Right lobe of liver (tissue), 6 donors: Measurements from ENCODE around the gene HNRNPA2B1. TPM values are rescaled to one million over a fixed set of nuclear protein-coding genes. Genes with fewer than 3 reads are reported as not detected.

ENCODE experiments used
- ATAC-seq, 4 donors: fragments of 200-7000 bp; cut with Tn5 transposase; one replicate each; pipeline ENCODE4 v1.9.1; 2020; ENCODE audit warnings: mild to moderate bottlenecking in 4 of 4, moderate library complexity in 4 of 4
- DNase-seq, 3 donors: peaks; one replicate each; pipeline ENCODE4 v3.0.0-alpha.2; 2020
- H3K27ac ChIP-seq, 3 donors: fragments of 200-600 bp; one replicate each; pipeline ENCODE4 v1.8.0; 2022
- H3K27me3 ChIP-seq, 2 donors: fragments of 200-600 bp; one replicate each; pipeline ENCODE4 v1.8.0; 2022
- H3K36me3 ChIP-seq, 4 donors: fragments of 200-600 bp; sonication (generic) in 1 of 4; one replicate each; pipeline versions ENCODE4 v1.5.1 to v1.8.0; 2017 to 2022; ENCODE audit warnings: control low read depth in 1 of 4
- H3K4me1 ChIP-seq, 4 donors: fragments of 200-600 bp; sonication (generic) in 1 of 4; one replicate each; pipeline versions ENCODE4 v1.5.1 to v1.8.0; 2017 to 2022; ENCODE audit warnings: control low read depth in 1 of 4
- H3K4me3 ChIP-seq, 3 donors: fragments of 200-600 bp; one replicate each; pipeline ENCODE4 v1.8.0; 2022
- H3K9me3 ChIP-seq, 4 donors: fragments of 200-600 bp; sonication (generic) in 1 of 4; one replicate each; pipeline versions ENCODE4 v1.5.1 to v1.8.0; 2017 to 2022; ENCODE audit warnings: control low read depth in 1 of 4
- CTCF ChIP-seq, 4 donors: fragments of 200-600 bp in 3 of 4; fragments of 450-650 bp in 1 of 4; IDR thresholded peaks; one replicate each; pipeline versions ENCODE4 v1.5.1 to v1.8.0; 2016 to 2022; ENCODE audit warnings: antibody characterized with exemption in 4 of 4, mild to moderate bottlenecking in 2 of 4
- POLR2A ChIP-seq: fragments of 450-650 bp; IDR thresholded peaks from one replicate; pipeline ENCODE4 v1.6.1; 2017; ENCODE audit warnings: antibody characterized with exemption, mild to moderate bottlenecking
- WGBS: methylation state at CpG from one replicate; pipeline ENCODE4 v1.1.6; 2018; ENCODE audit warnings: low coverage, low lambda C conversion rate; ENCODE audit not compliant: insufficient coverage; ENCODE audit errors: missing lambda C conversion rate; 5-methylcytosine and 5-hydroxymethylcytosine counted together
- intact Hi-C, 2 donors: fragments of 100-400 bp; cut with DNase I; formaldehyde crosslinking; loops; one replicate each; pipeline versions ENCODE4 v1.11.2 to v1.14.1; 2022
- total RNA-seq, 6 experiments: library from RNA; depleted of rRNA in 2 of 6; stranded (reverse); fragments of >200 nt in 2 of 6; fragmentation: NEBNext Ultra II Directional in 3 of 6; extraction: Animal tissue kit (Norgen Biotek cat#: 25700) in 3 of 6; gene quantifications; one replicate each; pipeline versions ENCODE4 v1.1.0 to v1.2.4, GENCODE V29; 2016 to 2023
- donor health status: DM: no; HTN: yes; CAD: no.
- donor health status: DM: no; HTN: no; CAD: no.
- donor health status: DM: no; HTN: no; CAD: no.
- donor health status: DM: no; HTN: yes; CAD: no.
- donor health status: DM: no; HTN: yes; CAD: no.

HNRNPA2B1 gene
- total RNA-seq, 6 experiments from 2014 or later: 93.5 to 252 (median 165) TPM

GRCh38 chr7:26160896-26161295 is 39.6 kb downstream of the HNRNPA2B1 start:
- H3K9me3 ChIP-seq: no peaks in the 10 kb centered on the region
- no peaks in the 10 kb centered on the region for H3K36me3 ChIP-seq
- DNase-seq (no peak), ATAC-seq (no peak)
- H3K27ac ChIP-seq: no peak overlapping the region
- H3K4me1 ChIP-seq: no peaks in the 10 kb centered on the region
- no peaks in the 10 kb centered on the region for H3K27me3 ChIP-seq
- H3K4me3 ChIP-seq: no peak overlapping the region
- intact Hi-C loops: no loop called here
- TF ChIP-seq POLR2A (no peak), CTCF (IDR thresholded peaks at IDR 0.05) (no peak)
- 90% methylated on average over 2 of the region's 2 CpGs for WGBS

- H3K27me3 ChIP-seq: no peaks in the 10 kb centered on the region
- H3K9me3 ChIP-seq: no peaks in the 10 kb centered on the region
- no peak for TF ChIP-seq CTCF (IDR thresholded peaks at IDR 0.05)
- TF ChIP-seq POLR2A: no peak
- 60% methylated on average over 2 of the region's 2 CpGs for WGBS
- H3K36me3 ChIP-seq: no peaks in the 10 kb centered on the region
- no peak overlapping the region for H3K4me3 ChIP-seq
- ATAC-seq (no peak), DNase-seq (no peak)
- no peaks in the 10 kb centered on the region for H3K4me1 ChIP-seq
- intact Hi-C loops: no loop called here
- no peak overlapping the region for H3K27ac ChIP-seq
Measured at GRCh38 chr7:26159243-26159642, 41.3 kb downstream of the HNRNPA2B1 start.

- DNase-seq (no peak), ATAC-seq (no peak)
- TF ChIP-seq POLR2A (no peak), CTCF (IDR thresholded peaks at IDR 0.05) (no peak)
- H3K9me3 ChIP-seq: no peaks in the 10 kb centered on the region
- H3K4me3 ChIP-seq: no peak overlapping the region
- H3K27ac ChIP-seq: no peak overlapping the region
- H3K36me3 ChIP-seq: no peaks in the 10 kb centered on the region
- peaks cover 0 to under 1% (median 0%) of the 10 kb centered on the region in 4 donors for H3K4me1 ChIP-seq
- no peaks in the 10 kb centered on the region for H3K27me3 ChIP-seq
- intact Hi-C loops: no loop called here
- WGBS: 81% methylated on average over 3 of the region's 4 CpGs
Measured at GRCh38 chr7:26157520-26158105, 42.9 kb downstream of the HNRNPA2B1 start.

- no peaks in the 10 kb centered on the region for H3K9me3 ChIP-seq
- no peaks in the 10 kb centered on the region for H3K27me3 ChIP-seq
- H3K4me1 ChIP-seq: peaks cover 0 to 6% (median 0%) of the 10 kb centered on the region in 4 donors
- DNase-seq (no peak), ATAC-seq (peak in 2 of 4 donors; percentile 44 to 76)
- WGBS: 70% methylated on average over 18 of the region's 20 CpGs
- H3K4me3 ChIP-seq: no peak overlapping the region
- intact Hi-C loops: no loop called here
- TF ChIP-seq POLR2A (no peak), CTCF (IDR thresholded peaks at IDR 0.05) (no peak)
- no peak overlapping the region for H3K27ac ChIP-seq
- H3K36me3 ChIP-seq: no peaks in the 10 kb centered on the region
Measured at GRCh38 chr7:26156451-26157420, 43.8 kb downstream of the HNRNPA2B1 start.
